GM23248 (cell line): ENCODE data around the gene TBC1D3B.

ENCODE experiments used
- EZH2 ChIP-seq: fragments of 200-600 bp; sonication (generic); IDR thresholded peaks from 2 replicates; pipeline ENCODE4 v1.6.1; 2018; ENCODE audit warnings: antibody characterized with exemption, mild to moderate bottlenecking; ENCODE audit not compliant: insufficient read depth, poor library complexity, severe bottlenecking
- EZH2phosphoT487 ChIP-seq: fragments of 200-600 bp; sonication (generic); IDR thresholded peaks from 2 replicates; pipeline ENCODE4 v1.6.1; 2018; ENCODE audit warnings: antibody characterized with exemption, moderate library complexity, mild to moderate bottlenecking, low read depth; ENCODE audit not compliant: insufficient read depth

DNA sequence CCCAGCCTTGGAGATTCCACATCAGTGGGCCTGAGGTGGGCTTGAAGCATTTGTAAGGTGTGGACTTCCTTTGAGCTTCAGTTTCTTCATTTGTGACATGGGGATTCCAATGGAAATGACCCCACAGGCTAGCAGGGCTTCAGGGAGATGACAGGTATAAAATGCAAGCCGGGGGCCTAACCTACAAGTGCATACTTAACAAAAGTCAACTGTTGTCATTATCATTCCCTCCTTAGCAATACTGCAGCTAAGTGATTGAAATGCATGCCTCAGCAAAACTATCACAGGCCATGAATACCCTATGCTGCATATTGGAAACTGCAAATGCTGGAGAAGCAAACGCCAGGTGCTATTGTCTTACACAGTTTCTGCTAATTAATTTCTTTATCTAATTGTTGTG is 53.0 kb downstream of the TBC1D3B start:
- TF ChIP-seq EZH2 = no peak
- no peak for TF ChIP-seq EZH2phosphoT487
